GM23338 (cell line): ENCODE measurements around the gene HEATR9.

Source experiments
- EZH2 ChIP-seq: fragments of 200-600 bp; sonication (generic); IDR thresholded peaks from one replicate; pipeline ENCODE4 v1.8.0; 2017; ENCODE audit warnings: antibody characterized with exemption, mild to moderate bottlenecking, low read depth; ENCODE audit not compliant: unreplicated experiment
- JUNB ChIP-seq: IDR thresholded peaks from one replicate; pipeline ENCODE4 v1.6.1; 2016; ENCODE audit warnings: antibody characterized with exemption; ENCODE audit not compliant: unreplicated experiment
- NANOG ChIP-seq: IDR thresholded peaks from 2 replicates; pipeline ENCODE4 v1.6.1; 2016; ENCODE audit warnings: antibody characterized with exemption, borderline replicate concordance
- POLR2AphosphoS5 ChIP-seq: IDR thresholded peaks from 2 replicates; pipeline ENCODE4 v1.6.1; 2016; ENCODE audit warnings: antibody characterized with exemption, low read depth
- STAT1 ChIP-seq: IDR thresholded peaks from one replicate; pipeline ENCODE4 v1.6.1; 2016; ENCODE audit warnings: antibody characterized with exemption; ENCODE audit not compliant: unreplicated experiment
- TF ChIP-seq, protein P1 (sequence below), 2 experiments: fragments of 200-600 bp in 1 of 2; sonication (generic) in 1 of 2; conservative IDR thresholded peaks; 2 replicates each; pipeline versions ENCODE4 v1.5.1 to v1.6.1; 2016 to 2017; ENCODE audit warnings: antibody characterized with exemption in 2 of 2, low read depth in 2 of 2, mild to moderate bottlenecking in 2 of 2, moderate library complexity in 1 of 2
- TF ChIP-seq, protein P2 (sequence below): IDR thresholded peaks from one replicate; pipeline ENCODE4 v1.6.1; 2018; ENCODE audit warnings: antibody characterized with exemption; ENCODE audit not compliant: unreplicated experiment

DNA sequence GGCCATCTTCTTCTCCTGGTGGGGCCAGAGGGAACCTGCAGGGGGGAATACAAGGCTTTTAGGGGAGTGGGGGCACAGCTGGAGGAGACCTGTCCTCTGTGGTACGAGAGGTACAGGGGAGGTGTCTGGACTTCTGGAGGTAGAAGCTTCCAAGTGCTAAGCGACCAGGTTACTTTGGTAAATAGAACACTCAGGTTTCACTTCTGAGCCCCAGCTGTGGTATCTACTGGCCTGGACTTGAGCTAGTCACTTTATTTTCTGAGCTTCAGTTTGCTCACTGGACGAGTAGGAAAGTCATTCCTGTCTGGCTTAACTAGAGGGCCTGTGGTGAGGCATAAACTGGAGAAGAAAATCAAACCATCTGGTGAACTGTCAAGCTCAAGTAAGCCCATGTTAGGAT, at the start of gene HEATR9:
- TF ChIP-seq, protein P1, sequence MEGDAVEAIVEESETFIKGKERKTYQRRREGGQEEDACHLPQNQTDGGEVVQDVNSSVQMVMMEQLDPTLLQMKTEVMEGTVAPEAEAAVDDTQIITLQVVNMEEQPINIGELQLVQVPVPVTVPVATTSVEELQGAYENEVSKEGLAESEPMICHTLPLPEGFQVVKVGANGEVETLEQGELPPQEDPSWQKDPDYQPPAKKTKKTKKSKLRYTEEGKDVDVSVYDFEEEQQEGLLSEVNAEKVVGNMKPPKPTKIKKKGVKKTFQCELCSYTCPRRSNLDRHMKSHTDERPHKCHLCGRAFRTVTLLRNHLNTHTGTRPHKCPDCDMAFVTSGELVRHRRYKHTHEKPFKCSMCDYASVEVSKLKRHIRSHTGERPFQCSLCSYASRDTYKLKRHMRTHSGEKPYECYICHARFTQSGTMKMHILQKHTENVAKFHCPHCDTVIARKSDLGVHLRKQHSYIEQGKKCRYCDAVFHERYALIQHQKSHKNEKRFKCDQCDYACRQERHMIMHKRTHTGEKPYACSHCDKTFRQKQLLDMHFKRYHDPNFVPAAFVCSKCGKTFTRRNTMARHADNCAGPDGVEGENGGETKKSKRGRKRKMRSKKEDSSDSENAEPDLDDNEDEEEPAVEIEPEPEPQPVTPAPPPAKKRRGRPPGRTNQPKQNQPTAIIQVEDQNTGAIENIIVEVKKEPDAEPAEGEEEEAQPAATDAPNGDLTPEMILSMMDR (conservative IDR thresholded peaks at IDR 0.05; ENCODE audit: low read depth in 2 of 2) = no peak
- no peak for TF ChIP-seq EZH2
- TF ChIP-seq NANOG = no peak
- TF ChIP-seq POLR2AphosphoS5 = no peak
- TF ChIP-seq JUNB = no peak
- no peak for TF ChIP-seq STAT1
- TF ChIP-seq, protein P2, sequence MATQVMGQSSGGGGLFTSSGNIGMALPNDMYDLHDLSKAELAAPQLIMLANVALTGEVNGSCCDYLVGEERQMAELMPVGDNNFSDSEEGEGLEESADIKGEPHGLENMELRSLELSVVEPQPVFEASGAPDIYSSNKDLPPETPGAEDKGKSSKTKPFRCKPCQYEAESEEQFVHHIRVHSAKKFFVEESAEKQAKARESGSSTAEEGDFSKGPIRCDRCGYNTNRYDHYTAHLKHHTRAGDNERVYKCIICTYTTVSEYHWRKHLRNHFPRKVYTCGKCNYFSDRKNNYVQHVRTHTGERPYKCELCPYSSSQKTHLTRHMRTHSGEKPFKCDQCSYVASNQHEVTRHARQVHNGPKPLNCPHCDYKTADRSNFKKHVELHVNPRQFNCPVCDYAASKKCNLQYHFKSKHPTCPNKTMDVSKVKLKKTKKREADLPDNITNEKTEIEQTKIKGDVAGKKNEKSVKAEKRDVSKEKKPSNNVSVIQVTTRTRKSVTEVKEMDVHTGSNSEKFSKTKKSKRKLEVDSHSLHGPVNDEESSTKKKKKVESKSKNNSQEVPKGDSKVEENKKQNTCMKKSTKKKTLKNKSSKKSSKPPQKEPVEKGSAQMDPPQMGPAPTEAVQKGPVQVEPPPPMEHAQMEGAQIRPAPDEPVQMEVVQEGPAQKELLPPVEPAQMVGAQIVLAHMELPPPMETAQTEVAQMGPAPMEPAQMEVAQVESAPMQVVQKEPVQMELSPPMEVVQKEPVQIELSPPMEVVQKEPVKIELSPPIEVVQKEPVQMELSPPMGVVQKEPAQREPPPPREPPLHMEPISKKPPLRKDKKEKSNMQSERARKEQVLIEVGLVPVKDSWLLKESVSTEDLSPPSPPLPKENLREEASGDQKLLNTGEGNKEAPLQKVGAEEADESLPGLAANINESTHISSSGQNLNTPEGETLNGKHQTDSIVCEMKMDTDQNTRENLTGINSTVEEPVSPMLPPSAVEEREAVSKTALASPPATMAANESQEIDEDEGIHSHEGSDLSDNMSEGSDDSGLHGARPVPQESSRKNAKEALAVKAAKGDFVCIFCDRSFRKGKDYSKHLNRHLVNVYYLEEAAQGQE = no peak
